ENCODE data around the gene MARCHF6.

Gene MARCHF6

GRCh38 chr5:10351199-10351905 lies 2.1 kb upstream of the MARCHF6 start:
- no peak for TF ChIP-seq CTCF (IDR thresholded peaks at IDR 0.05)

- TF ChIP-seq CTCF (IDR thresholded peaks at IDR 0.05), result no peak
These were observed 1.6 kb upstream of the MARCHF6 start for GRCh38 chr5:10351919-10352318.

- TF ChIP-seq CTCF (IDR thresholded peaks at IDR 0.05), result no peak
These were observed 860 bp upstream of the MARCHF6 start for GRCh38 chr5:10352430-10353240.

- no peak for TF ChIP-seq CTCF (IDR thresholded peaks at IDR 0.05)
These were observed 765 bp downstream of the MARCHF6 start for GRCh38 chr5:10354048-10354872.

- TF ChIP-seq CTCF (IDR thresholded peaks at IDR 0.05), result no peak
These were observed 1.8 kb downstream of the MARCHF6 start for GRCh38 chr5:10355071-10355889.

- no peak for TF ChIP-seq CTCF (IDR thresholded peaks at IDR 0.05)
These were observed 5.5 kb downstream of the MARCHF6 start for GRCh38 chr5:10358999-10359398.

GRCh38 chr5:10360686-10361085 lies 7.2 kb downstream of the MARCHF6 start:
- no peak for TF ChIP-seq CTCF (IDR thresholded peaks at IDR 0.05)
